NCI-H510A treated with DMSO at 0.1 percent for 48 hours (cell line): ENCODE measurements around the gene SLC23A3.
A peak's percentile ranks its signal among the peaks of the same experiment; 100 is the strongest.

Experiments used
- DNase-seq: peaks from one replicate; lab custom pipeline; 2025; lab: John Stamatoyannopoulos, UW

SLC23A3 gene

GRCh38 chr2:219142329-219142728 lies 27.5 kb downstream of the SLC23A3 start:
- no peak for DNase-seq

DNA sequence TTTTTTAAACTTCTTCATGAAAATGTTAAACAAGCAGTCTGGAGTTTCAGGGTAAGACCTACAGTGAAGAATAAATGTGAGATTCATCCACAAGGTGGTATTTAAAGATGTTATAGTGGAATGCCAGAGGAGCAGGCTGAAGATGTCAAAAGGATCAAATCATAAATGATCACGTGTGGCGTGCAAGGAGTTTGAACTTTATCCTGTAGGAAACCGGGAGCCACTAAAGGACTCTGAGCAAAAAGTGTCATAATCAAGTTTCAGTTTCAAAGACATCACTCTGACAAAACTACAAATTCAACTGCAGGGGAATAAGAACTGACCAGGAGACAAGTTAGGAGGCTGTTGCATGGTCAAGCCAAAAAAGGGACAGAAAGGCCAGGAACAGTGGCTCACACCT lies 29.1 kb downstream of the SLC23A3 start:
- no peak for DNase-seq

DNA sequence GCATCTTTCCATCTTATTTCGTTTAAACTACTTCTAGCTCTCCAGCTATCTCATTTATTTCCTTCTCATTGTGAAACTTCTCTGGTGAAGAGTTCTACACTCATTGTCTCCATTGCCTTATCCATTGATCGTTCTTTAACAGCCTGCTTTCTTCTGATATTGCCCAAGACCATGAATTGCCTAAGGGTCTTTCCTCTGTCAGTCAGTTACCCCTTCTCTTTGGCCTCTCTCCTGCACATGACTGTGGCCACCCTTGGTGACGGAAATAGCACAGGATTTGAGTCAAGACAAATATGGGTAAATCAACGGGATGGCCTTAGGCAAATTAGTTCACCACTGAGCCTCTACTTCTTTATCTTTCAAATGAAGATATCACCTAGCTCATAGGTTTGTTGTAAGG lies 35.9 kb downstream of the SLC23A3 start:
- DNase-seq, result no peak

- DNase-seq, result no peak
These were observed 38.1 kb downstream of the SLC23A3 start for GRCh38 chr2:219131744-219132143.

DNA sequence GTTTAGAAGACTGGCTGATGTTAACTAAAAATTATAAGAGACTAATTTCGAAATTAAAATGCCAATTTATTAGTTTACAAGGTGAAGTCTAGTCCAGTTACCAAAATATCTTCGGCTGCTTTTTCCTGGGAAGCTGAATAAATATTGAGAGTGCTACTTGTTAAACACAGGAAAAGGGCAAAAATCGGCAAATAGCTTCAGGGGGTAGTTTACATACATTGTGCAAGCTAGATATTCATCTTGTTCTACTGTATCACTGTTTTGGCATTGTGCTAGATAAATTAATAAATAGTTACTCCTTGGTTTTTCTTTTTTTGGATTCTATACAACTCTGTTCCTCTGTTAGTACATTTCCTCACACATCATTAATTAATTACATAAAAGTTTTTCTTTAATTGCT lies 38.5 kb downstream of the SLC23A3 start:
- no peak for DNase-seq

DNA sequence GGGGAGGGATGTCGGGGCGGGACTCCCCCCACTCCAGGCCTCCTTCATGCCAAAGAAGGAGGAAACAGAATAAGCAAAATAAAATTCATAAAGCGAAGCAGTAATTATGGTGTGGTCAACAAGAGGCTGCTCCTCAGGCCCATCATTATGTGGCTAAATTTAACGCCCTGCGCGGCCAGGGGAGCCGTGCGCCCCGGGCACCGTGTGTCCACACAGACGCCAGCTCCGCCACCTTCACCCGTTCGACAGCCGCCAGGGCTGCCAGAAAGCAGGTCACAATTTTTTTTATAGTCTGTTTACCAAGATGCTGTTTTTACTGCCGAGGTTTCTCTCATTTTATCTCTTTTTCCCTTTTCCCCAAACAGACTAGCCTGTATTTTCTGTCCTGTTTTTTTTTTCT lies 40.2 kb downstream of the SLC23A3 start:
- no peak for DNase-seq

DNA sequence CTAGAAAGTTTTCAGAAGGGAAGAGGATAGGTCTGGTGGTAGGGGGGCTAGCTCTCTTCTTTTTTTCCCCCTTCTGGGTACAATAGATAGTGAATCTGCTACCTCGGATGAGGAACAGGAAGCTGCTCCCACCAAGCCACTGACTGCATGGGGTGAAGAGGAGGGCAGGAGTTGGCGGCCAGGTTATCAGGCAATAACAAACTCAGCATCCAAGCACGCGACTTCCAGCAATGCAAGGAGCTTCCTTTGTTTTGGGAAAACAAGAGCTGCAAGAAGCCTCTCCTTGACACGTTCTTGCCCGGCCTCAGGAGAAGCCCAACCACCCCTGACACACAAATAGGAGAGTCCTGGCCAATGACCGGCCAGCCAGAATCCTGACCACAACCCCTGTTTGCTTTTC lies 41.4 kb downstream of the SLC23A3 start:
- DNase-seq, result no peak

- DNase-seq, result no peak
These were observed 42.7 kb downstream of the SLC23A3 start for GRCh38 chr2:219127037-219127635.

- peak; percentile 24 for DNase-seq
These were observed 43.3 kb downstream of the SLC23A3 start for GRCh38 chr2:219126555-219126954.

DNA sequence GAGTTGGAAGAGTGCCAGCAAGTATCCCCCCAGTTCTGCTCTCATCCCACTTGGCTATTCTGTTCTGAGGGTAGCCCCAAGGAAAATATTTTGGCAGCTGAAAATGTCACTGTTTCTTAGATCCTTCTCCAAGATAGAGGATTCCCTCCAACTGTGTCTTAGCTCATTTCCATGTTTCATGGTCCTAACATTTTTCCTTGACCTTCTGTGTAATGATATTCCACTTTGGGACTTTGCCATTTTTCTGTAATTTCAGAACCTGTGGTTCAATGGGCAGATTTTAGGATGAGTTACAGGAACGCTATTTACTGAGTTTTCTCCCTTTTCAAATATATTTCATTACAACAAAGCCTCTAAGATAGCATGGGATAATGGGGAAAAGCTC lies 44.0 kb downstream of the SLC23A3 start:
- DNase-seq, result no peak

DNA sequence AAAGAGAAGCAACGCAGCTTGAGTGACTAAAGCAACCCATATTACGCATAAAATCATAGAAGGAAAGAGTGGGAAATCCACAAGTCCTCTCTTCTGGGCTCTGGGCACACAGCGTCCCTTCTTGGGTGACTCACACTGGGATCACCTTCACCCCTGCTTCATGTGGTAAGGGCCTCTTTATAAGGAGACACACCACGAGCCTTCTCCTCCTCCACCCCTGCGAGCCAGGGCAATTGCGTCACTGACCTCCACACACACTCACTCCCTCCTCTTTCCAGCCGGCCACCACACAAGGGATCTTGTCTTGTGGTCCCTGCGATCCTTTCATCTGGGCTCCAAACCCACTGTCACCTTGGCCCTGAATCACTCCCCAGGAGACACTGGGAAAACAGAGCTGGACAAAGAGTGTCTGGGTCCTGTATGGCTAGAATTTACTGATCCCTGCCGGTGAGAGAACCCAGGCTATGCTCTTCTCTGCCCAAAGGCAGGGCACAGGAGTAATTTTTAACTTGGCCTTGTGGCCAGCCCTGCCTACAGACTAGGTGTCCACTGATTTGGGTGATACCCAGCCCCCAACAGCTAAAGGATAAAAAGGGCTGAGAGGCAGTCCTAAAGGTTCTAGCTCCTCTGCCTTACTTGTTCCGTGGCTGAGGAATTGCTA lies 44.5 kb downstream of the SLC23A3 start:
- no peak for DNase-seq

- DNase-seq, result no peak
These were observed 45.3 kb downstream of the SLC23A3 start for GRCh38 chr2:219124381-219125110.

DNA sequence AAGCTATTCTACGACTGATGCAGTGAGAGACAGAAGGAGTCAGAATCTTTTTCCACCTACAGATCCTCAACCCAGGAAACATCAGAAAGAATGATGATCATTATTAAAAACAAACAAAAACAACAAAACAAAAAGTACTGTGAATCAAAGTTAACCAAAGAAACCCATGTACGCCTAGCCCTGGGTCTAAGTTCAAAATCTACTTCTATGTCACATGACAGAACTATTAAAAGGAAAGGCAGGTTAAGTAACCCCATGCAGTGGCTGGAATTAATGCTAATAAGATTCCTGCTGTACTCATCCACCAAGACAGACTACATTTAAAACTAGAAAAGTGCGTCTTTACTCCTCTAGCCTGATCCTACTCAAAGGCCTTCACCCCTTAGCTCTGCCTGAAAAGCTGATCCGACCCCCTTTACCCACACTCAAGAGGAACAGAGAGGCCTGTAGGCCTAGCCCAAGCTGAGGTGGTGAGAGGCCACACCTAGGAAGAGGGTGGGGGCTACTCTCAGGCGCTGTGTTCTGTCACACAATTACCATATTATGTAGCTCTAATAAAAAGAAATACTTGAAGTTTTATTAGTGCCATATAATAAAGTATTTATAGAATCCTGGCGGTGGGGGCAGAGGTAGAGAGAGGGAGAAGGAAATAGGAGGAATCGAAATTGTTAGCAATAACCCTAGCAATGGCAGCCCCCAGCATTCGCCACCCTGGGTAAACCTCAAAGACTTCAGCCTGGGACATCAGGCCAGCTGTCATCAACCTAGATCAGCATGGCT lies 46.3 kb downstream of the SLC23A3 start:
- no peak for DNase-seq

- no peak for DNase-seq
These were observed 47.4 kb downstream of the SLC23A3 start for GRCh38 chr2:219122202-219122980.

DNA sequence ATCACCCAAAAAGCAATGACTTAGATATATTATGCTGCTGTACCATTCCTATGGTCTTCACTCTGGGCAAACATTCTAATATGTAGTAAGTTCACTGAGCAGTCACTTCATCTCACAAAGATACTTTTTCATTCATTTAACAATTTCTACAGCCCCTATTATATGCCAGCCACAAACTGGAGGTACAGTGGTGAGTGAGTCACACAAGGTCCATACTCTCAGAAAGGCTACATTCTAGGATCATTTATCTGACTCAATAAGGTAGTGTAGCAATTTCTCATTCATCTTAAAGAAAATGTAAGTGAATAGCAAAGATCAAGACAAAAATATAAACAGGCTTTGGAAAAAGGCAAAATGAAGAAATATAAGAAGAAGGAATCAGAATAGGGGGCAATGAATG lies 49.7 kb downstream of the SLC23A3 start:
- no peak for DNase-seq

DNA sequence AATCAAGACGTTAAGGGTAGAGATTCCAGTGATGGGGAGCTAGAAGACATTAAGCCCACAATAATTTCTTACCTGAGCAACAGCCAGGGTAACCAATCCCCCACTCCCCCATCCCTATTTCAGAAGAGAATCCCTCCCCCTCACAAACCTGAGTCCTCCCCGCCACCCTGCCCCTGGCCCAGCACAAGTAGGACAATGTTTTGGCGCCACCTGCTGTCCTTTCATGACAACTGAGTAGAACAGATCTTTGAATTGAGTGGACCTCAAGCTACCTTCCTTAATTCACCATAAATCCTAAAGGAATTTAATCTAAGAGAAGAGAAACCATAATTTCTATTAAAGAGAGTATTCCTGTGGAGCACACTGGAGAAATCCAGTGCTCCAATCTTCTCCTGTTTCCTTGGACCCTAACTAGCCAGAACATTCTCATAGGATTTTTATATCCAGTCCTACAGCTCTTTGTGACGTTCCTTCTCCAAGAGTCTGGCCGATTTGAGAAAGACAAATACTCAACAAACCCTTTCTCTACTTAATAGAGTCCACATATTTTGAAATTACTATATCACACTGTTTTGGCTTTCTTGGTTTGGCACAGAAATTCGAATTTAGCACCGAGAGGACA lies 50.3 kb downstream of the SLC23A3 start:
- DNase-seq, result peak; percentile 58

GRCh38 chr2:219118504-219118903 lies 51.3 kb downstream of the SLC23A3 start:
- DNase-seq, result no peak

- DNase-seq, result peak; percentile 71
These were observed 52.8 kb downstream of the SLC23A3 start for GRCh38 chr2:219116776-219117646.

DNA sequence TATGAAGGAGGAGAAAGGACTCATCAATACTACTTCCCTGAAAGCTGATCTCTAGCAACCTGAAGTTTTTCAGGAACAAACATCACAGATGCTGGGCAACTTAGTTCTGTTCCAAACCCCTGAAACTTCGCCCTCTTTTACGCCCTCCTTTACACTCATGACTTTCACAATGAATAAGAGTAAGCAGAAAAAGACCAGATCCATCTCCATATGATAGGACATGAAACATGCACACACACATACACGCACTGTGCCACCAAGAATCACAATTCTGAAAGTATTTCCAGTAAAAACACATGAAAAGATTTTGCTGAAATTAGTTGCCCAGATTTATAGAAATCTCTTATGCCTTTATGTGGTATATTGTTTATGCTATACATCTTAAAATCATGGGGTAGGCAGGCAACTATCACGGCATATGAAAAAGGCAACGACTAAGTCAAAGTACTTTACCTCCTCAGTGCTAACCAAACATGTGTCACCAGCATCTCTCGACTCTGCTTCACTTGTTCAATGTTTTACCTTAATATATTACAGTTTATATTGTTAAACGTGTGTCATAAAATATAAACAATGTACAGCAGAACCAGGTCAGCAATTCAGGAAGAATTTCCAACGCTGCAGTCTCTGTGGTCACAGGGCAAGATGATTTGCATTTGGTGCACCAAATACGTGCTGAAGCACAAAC lies 57.0 kb downstream of the SLC23A3 start:
- DNase-seq, result no peak

DNA sequence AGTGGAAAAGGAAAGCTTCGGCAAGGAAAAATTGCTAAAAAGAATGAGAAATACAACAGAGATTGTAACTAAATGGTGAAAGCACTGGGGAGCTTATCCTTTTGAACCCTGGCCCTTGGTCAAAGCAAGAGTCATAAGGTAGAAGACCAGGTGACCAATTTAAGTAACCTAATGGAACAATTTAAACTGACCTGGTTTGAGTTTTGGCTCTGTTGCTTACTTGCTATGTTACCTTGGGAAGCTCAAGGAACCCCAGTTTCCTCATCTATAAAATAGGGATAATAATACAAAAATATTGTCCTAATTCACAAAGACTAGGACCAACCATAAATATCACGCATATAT lies 57.8 kb downstream of the SLC23A3 start:
- DNase-seq, result no peak
